Liver (tissue), 9 donors: ENCODE results near the gene BSDC1. TPM values are rescaled to one million over a fixed set of nuclear protein-coding genes. Genes with fewer than 3 reads are reported as not detected.

Source experiments
- DNase-seq: peaks from one replicate; pipeline ENCODE4 v3.0.0-alpha.2; 2017; ENCODE audit warnings: low spot score
- H3K27ac ChIP-seq, 2 donors: one replicate each; pipeline ENCODE4 v1.7.0; 2013; ENCODE audit warnings: inconsistent platforms in 2 of 2, low read length in 2 of 2, control low read depth in 1 of 2, low read depth in 1 of 2, mild to moderate bottlenecking in 1 of 2
- H3K27me3 ChIP-seq, 4 donors: one replicate each; pipeline versions ENCODE4 v1.6.1 to v1.7.0; 2013; ENCODE audit warnings: low read length in 3 of 4, inconsistent platforms in 1 of 4, mild to moderate bottlenecking in 1 of 4, moderate library complexity in 1 of 4; ENCODE audit not compliant: control insufficient read depth in 4 of 4, insufficient read depth in 4 of 4
- H3K36me3 ChIP-seq, 4 donors: one replicate each; pipeline versions ENCODE4 v1.6.1 to v1.7.0; 2013; ENCODE audit warnings: low read length in 3 of 4, mild to moderate bottlenecking in 3 of 4, low read depth in 1 of 4, moderate library complexity in 1 of 4; ENCODE audit not compliant: control insufficient read depth in 4 of 4, insufficient read depth in 3 of 4
- H3K4me1 ChIP-seq, 4 donors: one replicate each; pipeline versions ENCODE4 v1.6.1 to v1.7.0; 2013; ENCODE audit warnings: low read length in 3 of 4, mild to moderate bottlenecking in 3 of 4, moderate library complexity in 1 of 4; ENCODE audit not compliant: control insufficient read depth in 4 of 4, insufficient read depth in 4 of 4
- H3K4me3 ChIP-seq, 3 donors: one replicate each; pipeline versions ENCODE4 v1.6.1 to v1.7.0; 2013; ENCODE audit warnings: low read length in 3 of 3, control low read depth in 1 of 3, low read depth in 1 of 3, mild to moderate bottlenecking in 1 of 3
- H3K9ac ChIP-seq, 2 donors: one replicate each; pipeline ENCODE4 v1.7.0; 2013; ENCODE audit warnings: low read length in 2 of 2, mild to moderate bottlenecking in 2 of 2, moderate library complexity in 2 of 2, control low read depth in 1 of 2, low read depth in 1 of 2
- H3K9me3 ChIP-seq, 4 donors: one replicate each; pipeline versions ENCODE4 v1.6.1 to v1.7.0; 2013; ENCODE audit warnings: low read length in 3 of 4; ENCODE audit not compliant: control insufficient read depth in 4 of 4
- EGR1 ChIP-seq, 2 donors: IDR thresholded peaks; 2 replicates each; pipeline ENCODE4 v1.6.1; 2016 to 2018; ENCODE audit warnings: antibody characterized with exemption in 2 of 2, low read depth in 2 of 2
- FOXA1 ChIP-seq: IDR thresholded peaks from 2 replicates; pipeline ENCODE4 v1.6.1; 2016; ENCODE audit warnings: antibody characterized with exemption
- FOXA2 ChIP-seq: IDR thresholded peaks from 2 replicates; pipeline ENCODE4 v1.6.1; 2016; ENCODE audit warnings: antibody characterized with exemption
- GABPA ChIP-seq, 2 donors: IDR thresholded peaks in 1 of 2; conservative IDR thresholded peaks in 1 of 2; 2 replicates each; pipeline ENCODE4 v1.6.1; 2016; ENCODE audit warnings: antibody characterized with exemption in 2 of 2, mild to moderate bottlenecking in 1 of 2, moderate library complexity in 1 of 2
- HNF4A ChIP-seq, 2 donors: conservative IDR thresholded peaks; 2 replicates each; pipeline ENCODE4 v1.6.1; 2016; ENCODE audit warnings: antibody characterized with exemption in 2 of 2, mild to moderate bottlenecking in 2 of 2
- HNF4G ChIP-seq: IDR thresholded peaks from 2 replicates; pipeline ENCODE4 v1.6.1; 2016; ENCODE audit warnings: antibody characterized with exemption
- JUND ChIP-seq, 2 donors: IDR thresholded peaks; 2 replicates each; pipeline ENCODE4 v1.6.1; 2016; ENCODE audit warnings: antibody characterized with exemption in 2 of 2
- NR2F2 ChIP-seq: IDR thresholded peaks from 2 replicates; pipeline ENCODE4 v1.6.1; 2016; ENCODE audit warnings: antibody characterized with exemption
- RAD21 ChIP-seq, 2 donors: IDR thresholded peaks; 2 replicates each; pipeline ENCODE4 v1.6.1; 2016; ENCODE audit warnings: antibody characterized with exemption in 2 of 2, mild to moderate bottlenecking in 2 of 2
- RXRA ChIP-seq, 2 donors: IDR thresholded peaks; 2 replicates each; pipeline ENCODE4 v1.6.1; 2017 to 2018; ENCODE audit warnings: antibody characterized with exemption in 2 of 2, mild to moderate bottlenecking in 1 of 2
- SP1 ChIP-seq: IDR thresholded peaks from 2 replicates; pipeline ENCODE4 v1.6.1; 2018; ENCODE audit warnings: antibody characterized with exemption, mild to moderate bottlenecking
- YY1 ChIP-seq: IDR thresholded peaks from 2 replicates; pipeline ENCODE4 v1.6.1; 2016; ENCODE audit warnings: antibody characterized with exemption, mild to moderate bottlenecking
- WGBS: extraction: QIAGEN DNeasy Blood & Tissue Kit; methylation state at CpG from one replicate; pipeline ENCODE4 v1.1.7; 2013; 5-methylcytosine and 5-hydroxymethylcytosine counted together
- polyA plus RNA-seq, 2 donors: library from polyadenylated mRNA; stranded (reverse) in 1 of 2; unstranded in 1 of 2; fragments of 200-250 nt in 1 of 2; fragments of >200 nt in 1 of 2; fragmentation: Nextera tagmentation in 1 of 2; extraction: Ambion mirVana in 1 of 2; gene quantifications; one replicate each; pipeline versions ENCODE4 v1.2.1 to v1.2.3, GENCODE V29; 2013 to 2015
- total RNA-seq, 2 donors: library from RNA; depleted of rRNA; stranded (reverse); fragments of >200 nt; gene quantifications; one replicate each; pipeline ENCODE4 v1.2.3, GENCODE V29; 2014
- TF ChIP-seq, protein P1 (sequence below): IDR thresholded peaks from 2 replicates; pipeline ENCODE4 v1.6.1; 2016; ENCODE audit warnings: antibody characterized with exemption, mild to moderate bottlenecking
- TF ChIP-seq, protein P2 (sequence below): fragments of 150-350 bp; IDR thresholded peaks from 2 replicates; pipeline ENCODE4 v1.5.1; 2017; ENCODE audit warnings: improper control_type of control experiment, low read depth, low read length; ENCODE audit not compliant: missing input control
- TF ChIP-seq, protein P3 (sequence below): IDR thresholded peaks from 2 replicates; pipeline ENCODE4 v1.6.1; 2016; ENCODE audit warnings: antibody characterized with exemption
- TF ChIP-seq, protein P4 (sequence below): IDR thresholded peaks from 2 replicates; pipeline ENCODE4 v1.6.1; 2016; ENCODE audit warnings: antibody characterized with exemption
- TF ChIP-seq, protein P5 (sequence below): IDR thresholded peaks from 2 replicates; pipeline ENCODE4 v1.6.1; 2016; ENCODE audit warnings: antibody characterized with exemption
- donor health status: healthy.
- donor health status: healthy.
- donor health status: healthy.
- donor health status: healthy.
- donor health status: healthy.

BSDC1 gene
- total and polyA plus RNA-seq, 4 donors = 40.0 to 65.9 (median 52.0) TPM

DNA sequence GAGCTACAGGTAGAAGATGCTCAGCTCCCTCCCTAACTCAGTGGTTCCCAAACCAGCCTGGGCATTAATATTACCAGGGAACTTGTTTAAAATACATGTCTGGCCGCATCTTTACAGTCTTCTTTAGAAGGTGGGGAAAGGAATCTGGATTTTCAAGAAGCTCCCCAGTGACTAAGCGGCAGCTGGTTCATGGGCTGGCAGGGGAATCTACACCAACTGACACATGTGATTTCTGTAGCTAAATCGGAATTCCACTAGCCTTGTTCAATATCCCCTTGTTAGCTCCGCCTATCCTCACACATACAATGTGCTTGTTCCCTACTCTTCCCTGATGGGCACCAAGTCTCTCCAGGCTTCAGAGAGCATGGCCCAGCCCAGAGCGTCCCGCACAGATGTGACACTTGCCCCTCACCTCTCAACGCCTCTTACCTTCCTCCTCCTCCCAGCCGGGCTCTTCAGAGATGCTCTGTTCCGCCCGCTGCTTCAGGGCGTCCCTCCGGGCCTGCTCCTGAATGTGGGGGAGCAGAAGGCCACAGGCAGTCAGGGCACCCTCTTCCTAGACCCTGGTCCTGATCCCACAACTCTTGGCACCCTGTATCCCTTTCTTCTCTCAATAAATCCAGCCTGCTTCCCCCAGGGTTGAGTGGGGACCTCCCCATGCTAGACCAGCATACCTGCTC is 16.6 kb downstream of the BSDC1 start:
- peaks cover 9 to 93% (median 77%) of the 10 kb centered on the region in 4 donors for H3K36me3 ChIP-seq
- H3K4me1 ChIP-seq = no peaks in the 10 kb centered on the region
- H3K9ac ChIP-seq = no peak overlapping the region
- no peak overlapping the region for H3K27ac ChIP-seq
- WGBS = 97% methylated on average over 12 of the region's 12 CpGs
- no peaks in the 10 kb centered on the region for H3K27me3 ChIP-seq
- TF ChIP-seq FOXA2 (no peak), GABPA (IDR thresholded peaks at IDR 0.05 in 1 of 2, conservative IDR thresholded peaks at IDR 0.05 in 1 of 2) (no peak), FOXA1 (no peak), SP1 (no peak), NR2F2 (no peak), RXRA (IDR thresholded peaks at IDR 0.05) (no peak), HNF4A (conservative IDR thresholded peaks at IDR 0.05) (no peak), RAD21 (IDR thresholded peaks at IDR 0.05) (no peak), EGR1 (IDR thresholded peaks at IDR 0.05; ENCODE audit: low read depth in 2 of 2) (no peak), YY1 (no peak), JUND (IDR thresholded peaks at IDR 0.05) (no peak), HNF4G (no peak)
- TF ChIP-seq, protein P1, sequence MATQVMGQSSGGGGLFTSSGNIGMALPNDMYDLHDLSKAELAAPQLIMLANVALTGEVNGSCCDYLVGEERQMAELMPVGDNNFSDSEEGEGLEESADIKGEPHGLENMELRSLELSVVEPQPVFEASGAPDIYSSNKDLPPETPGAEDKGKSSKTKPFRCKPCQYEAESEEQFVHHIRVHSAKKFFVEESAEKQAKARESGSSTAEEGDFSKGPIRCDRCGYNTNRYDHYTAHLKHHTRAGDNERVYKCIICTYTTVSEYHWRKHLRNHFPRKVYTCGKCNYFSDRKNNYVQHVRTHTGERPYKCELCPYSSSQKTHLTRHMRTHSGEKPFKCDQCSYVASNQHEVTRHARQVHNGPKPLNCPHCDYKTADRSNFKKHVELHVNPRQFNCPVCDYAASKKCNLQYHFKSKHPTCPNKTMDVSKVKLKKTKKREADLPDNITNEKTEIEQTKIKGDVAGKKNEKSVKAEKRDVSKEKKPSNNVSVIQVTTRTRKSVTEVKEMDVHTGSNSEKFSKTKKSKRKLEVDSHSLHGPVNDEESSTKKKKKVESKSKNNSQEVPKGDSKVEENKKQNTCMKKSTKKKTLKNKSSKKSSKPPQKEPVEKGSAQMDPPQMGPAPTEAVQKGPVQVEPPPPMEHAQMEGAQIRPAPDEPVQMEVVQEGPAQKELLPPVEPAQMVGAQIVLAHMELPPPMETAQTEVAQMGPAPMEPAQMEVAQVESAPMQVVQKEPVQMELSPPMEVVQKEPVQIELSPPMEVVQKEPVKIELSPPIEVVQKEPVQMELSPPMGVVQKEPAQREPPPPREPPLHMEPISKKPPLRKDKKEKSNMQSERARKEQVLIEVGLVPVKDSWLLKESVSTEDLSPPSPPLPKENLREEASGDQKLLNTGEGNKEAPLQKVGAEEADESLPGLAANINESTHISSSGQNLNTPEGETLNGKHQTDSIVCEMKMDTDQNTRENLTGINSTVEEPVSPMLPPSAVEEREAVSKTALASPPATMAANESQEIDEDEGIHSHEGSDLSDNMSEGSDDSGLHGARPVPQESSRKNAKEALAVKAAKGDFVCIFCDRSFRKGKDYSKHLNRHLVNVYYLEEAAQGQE = no peak
- TF ChIP-seq, protein P2, sequence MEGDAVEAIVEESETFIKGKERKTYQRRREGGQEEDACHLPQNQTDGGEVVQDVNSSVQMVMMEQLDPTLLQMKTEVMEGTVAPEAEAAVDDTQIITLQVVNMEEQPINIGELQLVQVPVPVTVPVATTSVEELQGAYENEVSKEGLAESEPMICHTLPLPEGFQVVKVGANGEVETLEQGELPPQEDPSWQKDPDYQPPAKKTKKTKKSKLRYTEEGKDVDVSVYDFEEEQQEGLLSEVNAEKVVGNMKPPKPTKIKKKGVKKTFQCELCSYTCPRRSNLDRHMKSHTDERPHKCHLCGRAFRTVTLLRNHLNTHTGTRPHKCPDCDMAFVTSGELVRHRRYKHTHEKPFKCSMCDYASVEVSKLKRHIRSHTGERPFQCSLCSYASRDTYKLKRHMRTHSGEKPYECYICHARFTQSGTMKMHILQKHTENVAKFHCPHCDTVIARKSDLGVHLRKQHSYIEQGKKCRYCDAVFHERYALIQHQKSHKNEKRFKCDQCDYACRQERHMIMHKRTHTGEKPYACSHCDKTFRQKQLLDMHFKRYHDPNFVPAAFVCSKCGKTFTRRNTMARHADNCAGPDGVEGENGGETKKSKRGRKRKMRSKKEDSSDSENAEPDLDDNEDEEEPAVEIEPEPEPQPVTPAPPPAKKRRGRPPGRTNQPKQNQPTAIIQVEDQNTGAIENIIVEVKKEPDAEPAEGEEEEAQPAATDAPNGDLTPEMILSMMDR = no peak
- TF ChIP-seq, protein P3, sequence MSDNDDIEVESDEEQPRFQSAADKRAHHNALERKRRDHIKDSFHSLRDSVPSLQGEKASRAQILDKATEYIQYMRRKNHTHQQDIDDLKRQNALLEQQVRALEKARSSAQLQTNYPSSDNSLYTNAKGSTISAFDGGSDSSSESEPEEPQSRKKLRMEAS = no peak
- TF ChIP-seq, protein P4, sequence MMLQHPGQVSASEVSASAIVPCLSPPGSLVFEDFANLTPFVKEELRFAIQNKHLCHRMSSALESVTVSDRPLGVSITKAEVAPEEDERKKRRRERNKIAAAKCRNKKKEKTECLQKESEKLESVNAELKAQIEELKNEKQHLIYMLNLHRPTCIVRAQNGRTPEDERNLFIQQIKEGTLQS = no peak
- TF ChIP-seq, protein P5, sequence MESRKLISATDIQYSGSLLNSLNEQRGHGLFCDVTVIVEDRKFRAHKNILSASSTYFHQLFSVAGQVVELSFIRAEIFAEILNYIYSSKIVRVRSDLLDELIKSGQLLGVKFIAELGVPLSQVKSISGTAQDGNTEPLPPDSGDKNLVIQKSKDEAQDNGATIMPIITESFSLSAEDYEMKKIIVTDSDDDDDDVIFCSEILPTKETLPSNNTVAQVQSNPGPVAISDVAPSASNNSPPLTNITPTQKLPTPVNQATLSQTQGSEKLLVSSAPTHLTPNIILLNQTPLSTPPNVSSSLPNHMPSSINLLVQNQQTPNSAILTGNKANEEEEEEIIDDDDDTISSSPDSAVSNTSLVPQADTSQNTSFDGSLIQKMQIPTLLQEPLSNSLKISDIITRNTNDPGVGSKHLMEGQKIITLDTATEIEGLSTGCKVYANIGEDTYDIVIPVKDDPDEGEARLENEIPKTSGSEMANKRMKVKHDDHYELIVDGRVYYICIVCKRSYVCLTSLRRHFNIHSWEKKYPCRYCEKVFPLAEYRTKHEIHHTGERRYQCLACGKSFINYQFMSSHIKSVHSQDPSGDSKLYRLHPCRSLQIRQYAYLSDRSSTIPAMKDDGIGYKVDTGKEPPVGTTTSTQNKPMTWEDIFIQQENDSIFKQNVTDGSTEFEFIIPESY = no peak
- DNase-seq = no peak
- no peaks in the 10 kb centered on the region for H3K9me3 ChIP-seq
- H3K4me3 ChIP-seq = no peak overlapping the region
